DOHH2 (cell line): ENCODE results near the gene FRMPD4.

Experiments used
- H3F3A ChIP-seq: fragments of 200-600 bp; sonication (generic), shearing (Covaris generic); 2 replicates; pipeline ENCODE4 v1.6.0; 2016; ENCODE audit warnings: antibody characterized with exemption, mild to moderate bottlenecking; ENCODE audit not compliant: control insufficient read depth, insufficient read depth
- H3K27ac ChIP-seq: fragments of 200-600 bp; sonication (generic); 2 replicates; pipeline ENCODE4 v1.5.1; 2014; ENCODE audit warnings: low read depth, mild to moderate bottlenecking, low read length, moderate library complexity
- H3K27me3 ChIP-seq: fragments of 200-600 bp; sonication (generic); 2 replicates; pipeline ENCODE4 v1.6.1; 2014; ENCODE audit warnings: mild to moderate bottlenecking, low read length, mixed read lengths; ENCODE audit not compliant: control insufficient read depth
- H3K36me3 ChIP-seq: fragments of 200-600 bp; sonication (generic); 2 replicates; pipeline ENCODE4 v1.6.1; 2014; ENCODE audit warnings: mild to moderate bottlenecking, low read length, moderate library complexity, mixed read lengths; ENCODE audit not compliant: control insufficient read depth
- H3K4me1 ChIP-seq: fragments of 200-600 bp; sonication (generic); 2 replicates; pipeline ENCODE4 v1.6.1; 2014; ENCODE audit warnings: mild to moderate bottlenecking, low read length, mixed read lengths; ENCODE audit not compliant: control insufficient read depth
- H3K4me2 ChIP-seq: fragments of 200-600 bp; sonication (generic); 2 replicates; pipeline ENCODE4 v1.6.0; 2014; ENCODE audit warnings: mild to moderate bottlenecking, low read length, moderate library complexity
- H3K4me3 ChIP-seq: fragments of 200-600 bp; sonication (generic); 2 replicates; pipeline ENCODE4 v1.5.1; 2014; ENCODE audit warnings: mild to moderate bottlenecking, low read length, mixed read lengths
- H3K79me2 ChIP-seq: fragments of 200-600 bp; sonication (generic); 2 replicates; pipeline ENCODE4 v1.6.1; 2014; ENCODE audit warnings: mild to moderate bottlenecking, low read length, mixed read lengths; ENCODE audit not compliant: control insufficient read depth
- H3K9me2 ChIP-seq: fragments of 200-600 bp; sonication (generic); replicated peaks from 2 replicates; pipeline ENCODE4 v1.6.1; 2014; ENCODE audit warnings: mild to moderate bottlenecking, low read length, mixed read lengths; ENCODE audit not compliant: control insufficient read depth
- H3K9me3 ChIP-seq: fragments of 200-600 bp; sonication (generic); 2 replicates; pipeline ENCODE4 v1.6.1; 2014; ENCODE audit warnings: antibody characterized with exemption, low read length, mixed read lengths; ENCODE audit not compliant: control insufficient read depth, insufficient read depth
- H4K20me1 ChIP-seq: fragments of 200-600 bp; sonication (generic); 2 replicates; pipeline ENCODE4 v1.6.0; 2014; ENCODE audit warnings: low read depth, mild to moderate bottlenecking, antibody characterized with exemption, low read length, moderate library complexity; ENCODE audit not compliant: control insufficient read depth, insufficient read depth
- CTCF ChIP-seq: fragments of 200-600 bp; sonication (generic); IDR thresholded peaks from one replicate; pipeline ENCODE4 v1.5.1; 2014; ENCODE audit warnings: antibody characterized with exemption, mild to moderate bottlenecking, low read depth, low read length; ENCODE audit not compliant: poor library complexity, severe bottlenecking
- EZH2phosphoT487 ChIP-seq: fragments of 200-600 bp; sonication (generic); IDR thresholded peaks from 2 replicates; pipeline ENCODE4 v1.6.1; 2017; ENCODE audit warnings: borderline replicate concordance, mild to moderate bottlenecking, antibody characterized with exemption, low read length, moderate library complexity, mixed read lengths

The FRMPD4 gene

GRCh38 chrX:12237771-12238170 lies 99.5 kb downstream of the FRMPD4 start:
- TF ChIP-seq CTCF (no peak), EZH2phosphoT487 (no peak)
- no peak overlapping the region for H3K27ac ChIP-seq

GRCh38 chrX:12239356-12240082 lies 101.2 kb downstream of the FRMPD4 start:
- Histone ChIP-seq H3K9me3 (no peaks in the 10 kb centered on the region), H3K4me1 (no peaks in the 10 kb centered on the region), H3F3A (no peaks in the 10 kb centered on the region), H3K36me3 (no peaks in the 10 kb centered on the region), H4K20me1 (no peaks in the 10 kb centered on the region), H3K27me3 (no peaks in the 10 kb centered on the region), H3K27ac (no peak overlapping the region), H3K4me2 (no peak overlapping the region), H3K9me2 (no peaks in the 10 kb centered on the region), H3K4me3 (no peak overlapping the region), H3K79me2 (no peaks in the 10 kb centered on the region)
- TF ChIP-seq CTCF: no peak
- TF ChIP-seq EZH2phosphoT487: no peak

More at GRCh38 chrX:12237771-12238170, 99.5 kb downstream of the FRMPD4 start:
- H4K20me1 ChIP-seq: no peaks in the 10 kb centered on the region
- H3K9me3 ChIP-seq: no peaks in the 10 kb centered on the region
- no peaks in the 10 kb centered on the region for H3K36me3 ChIP-seq
- no peak overlapping the region for H3K4me2 ChIP-seq
- no peaks in the 10 kb centered on the region for H3K79me2 ChIP-seq
- no peaks in the 10 kb centered on the region for H3K9me2 ChIP-seq
- H3F3A ChIP-seq: no peaks in the 10 kb centered on the region
- H3K27me3 ChIP-seq: no peaks in the 10 kb centered on the region
- H3K4me1 ChIP-seq: no peaks in the 10 kb centered on the region
- H3K4me3 ChIP-seq: no peak overlapping the region

- H3K9me2 ChIP-seq: no peaks in the 10 kb centered on the region
- H3K4me2 ChIP-seq: no peak overlapping the region
- H3K4me3 ChIP-seq: no peak overlapping the region
- no peaks in the 10 kb centered on the region for H3F3A ChIP-seq
- H3K27ac ChIP-seq: no peak overlapping the region
- H3K27me3 ChIP-seq: no peaks in the 10 kb centered on the region
- TF ChIP-seq CTCF (no peak), EZH2phosphoT487 (no peak)
- no peaks in the 10 kb centered on the region for H4K20me1 ChIP-seq
- H3K9me3 ChIP-seq: no peaks in the 10 kb centered on the region
- no peaks in the 10 kb centered on the region for H3K4me1 ChIP-seq
- H3K36me3 ChIP-seq: no peaks in the 10 kb centered on the region
- no peaks in the 10 kb centered on the region for H3K79me2 ChIP-seq
These were observed 102.2 kb downstream of the FRMPD4 start for GRCh38 chrX:12240491-12240890.
